Keratinocyte (primary cell): ENCODE data around the gene PCCA. TPM values are rescaled to one million over a fixed set of nuclear protein-coding genes. Genes with fewer than 3 reads are reported as not detected.

Experiments
- DNase-seq: peaks from one replicate; pipeline ENCODE4 v3.0.0-alpha.2; 2011; ENCODE audit warnings: low read depth, missing footprints, low spot score
- FAIRE-seq: peaks from 2 replicates; lab custom pipeline; 2011; peaks lifted over from hg19 to GRCh38; lab: Jason Lieb, UNC
- H2AFZ ChIP-seq: 2 replicates; pipeline ENCODE4 v1.6.0; 2012; ENCODE audit warnings: low read length, control low read depth, inconsistent platforms; ENCODE audit not compliant: control insufficient read depth
- H3K27ac ChIP-seq: 2 replicates; pipeline ENCODE4 v1.5.1; 2011; ENCODE audit warnings: low read length; ENCODE audit not compliant: control insufficient read depth, insufficient read depth
- H3K27me3 ChIP-seq: 3 replicates; pipeline ENCODE4 v1.6.0; 2011; ENCODE audit warnings: low read length; ENCODE audit not compliant: control insufficient read depth, insufficient read depth; ENCODE audit errors: extremely low read depth
- H3K36me3 ChIP-seq, 2 experiments: 2 replicates in 1 of 2; 3 replicates in 1 of 2; pipeline ENCODE4 v1.5.1; 2011; ENCODE audit warnings: low read length in 2 of 2, mild to moderate bottlenecking in 1 of 2; ENCODE audit not compliant: control insufficient read depth in 2 of 2, insufficient read depth in 2 of 2; ENCODE audit errors: extremely low read depth in 1 of 2
- H3K4me1 ChIP-seq: 3 replicates; pipeline ENCODE4 v1.5.1; 2011; ENCODE audit warnings: low read length; ENCODE audit not compliant: control insufficient read depth, insufficient read depth; ENCODE audit errors: extremely low read depth
- H3K4me2 ChIP-seq: 3 replicates; pipeline ENCODE4 v1.6.0; 2011; ENCODE audit warnings: low read depth, low read length; ENCODE audit not compliant: control insufficient read depth, insufficient read depth; ENCODE audit errors: extremely low read depth
- H3K4me3 ChIP-seq, 3 experiments: fragments of 200-600 bp in 1 of 3; sonication (generic) in 1 of 3; 2 replicates in 2 of 3; 3 replicates in 1 of 3; pipeline ENCODE4 v1.5.1; 2011 to 2016; ENCODE audit warnings: low read length in 3 of 3, mild to moderate bottlenecking in 3 of 3, control low read depth in 2 of 3, inconsistent platforms in 1 of 3, low read depth in 1 of 3, mixed read lengths in 1 of 3, mixed run types in 1 of 3, moderate library complexity in 1 of 3; ENCODE audit not compliant: control insufficient read depth in 2 of 3, insufficient read depth in 2 of 3; ENCODE audit errors: extremely low read depth in 1 of 3
- H3K79me2 ChIP-seq: 2 replicates; pipeline ENCODE4 v1.6.0; 2012; ENCODE audit warnings: low read length; ENCODE audit not compliant: control insufficient read depth, insufficient read depth
- H3K9ac ChIP-seq: 3 replicates; pipeline ENCODE4 v1.6.0; 2011; ENCODE audit warnings: low read length; ENCODE audit not compliant: control insufficient read depth, insufficient read depth; ENCODE audit errors: extremely low read depth
- H3K9me1 ChIP-seq: 3 replicates; pipeline ENCODE4 v1.6.0; 2011; ENCODE audit warnings: low read length; ENCODE audit not compliant: control insufficient read depth, insufficient read depth; ENCODE audit errors: extremely low read depth
- H3K9me3 ChIP-seq: 2 replicates; pipeline ENCODE4 v1.5.1; 2012; ENCODE audit warnings: low read depth, low read length; ENCODE audit not compliant: control insufficient read depth
- H4K20me1 ChIP-seq: 3 replicates; pipeline ENCODE4 v1.6.0; 2011; ENCODE audit warnings: low read length; ENCODE audit not compliant: control insufficient read depth, insufficient read depth; ENCODE audit errors: extremely low read depth
- CTCF ChIP-seq, 3 experiments: IDR thresholded peaks in 1 of 3; conservative IDR thresholded peaks in 1 of 3; optimal IDR thresholded peaks in 1 of 3; 2 replicates in 2 of 3; 3 replicates in 1 of 3; pipeline versions ENCODE3 to v1.5.1; 2011; ENCODE audit warnings: low read length in 3 of 3, mild to moderate bottlenecking in 3 of 3, moderate library complexity in 2 of 3, control low read depth in 1 of 3, inconsistent platforms in 1 of 3; ENCODE audit not compliant: insufficient read depth in 2 of 3; ENCODE audit errors: extremely low read depth in 1 of 3
- EZH2 ChIP-seq: IDR thresholded peaks from one replicate; pipeline ENCODE4 v1.6.1; 2012; ENCODE audit warnings: inconsistent platforms, mild to moderate bottlenecking, low read length, moderate library complexity
- dilution Hi-C: fragments of 300-500 bp; cut with MboI; formaldehyde crosslinking; loops from one replicate; pipeline ENCODE4 v1.7.0; 2020; ENCODE audit warnings: low sequenced_read_pairs; ENCODE audit not compliant: extremely low pct_ligation_motif_present
- polyA plus RNA-seq, 5 experiments: library from polyadenylated mRNA; depleted of rRNA in 3 of 5; stranded (reverse) in 3 of 5; stranded (forward) in 1 of 5; unstranded in 1 of 5; fragments of >200 nt; gene quantifications; 1 replicate in 1 of 5; 2 replicates in 3 of 5; 3 replicates in 1 of 5; pipeline versions ENCODE4 v1.2.1 to v1.2.3, GENCODE V29; 2011 to 2012; ENCODE audit warnings: missing spikeins in 2 of 5, low read depth in 1 of 5, low replicate concordance in 1 of 5

PCCA gene
- polyA plus RNA-seq, 1 donor (not counting 4 experiments of a cell fraction or from before 2014, with no cell fraction given), result 8.1 TPM

- Histone ChIP-seq H3K27me3 (no peaks in the 10 kb centered on the region), H3K9me1 (no peaks in the 10 kb centered on the region), H3K27ac (no peak overlapping the region), H3K9me3 (no peaks in the 10 kb centered on the region), H3K4me3 (no peak overlapping the region), H3K4me2 (no peak overlapping the region), H3K36me3 (no peaks in the 10 kb centered on the region), H4K20me1 (no peaks in the 10 kb centered on the region), H3K79me2 (no peaks in the 10 kb centered on the region), H3K9ac (no peak overlapping the region), H3K4me1 (no peaks in the 10 kb centered on the region), H2AFZ (no peak overlapping the region)
- FAIRE-seq (no peak), DNase-seq (no peak)
- dilution Hi-C loops, result no loop called here
- no peak for TF ChIP-seq CTCF (optimal IDR thresholded peaks at IDR 0.05 in 1 of 3, IDR thresholded peaks at IDR 0.05 in 1 of 3, conservative IDR thresholded peaks at IDR 0.05 in 1 of 3; ENCODE audit: extremely low read depth in 1 of 3, insufficient read depth in 2 of 3, low read length in 3 of 3)
- TF ChIP-seq EZH2, result no peak
Measured at GRCh38 chr13:100447831-100448230, 358.9 kb downstream of the PCCA start.

GRCh38 chr13:100451923-100452322 is 363.0 kb downstream of the PCCA start:
- H3K27me3 ChIP-seq, result no peaks in the 10 kb centered on the region
- no peak overlapping the region for H3K9ac ChIP-seq
- H2AFZ ChIP-seq, result no peak overlapping the region
- no peaks in the 10 kb centered on the region for H3K9me1 ChIP-seq
- no peaks in the 10 kb centered on the region for H3K79me2 ChIP-seq
- no peaks in the 10 kb centered on the region for H3K9me3 ChIP-seq
- H3K4me3 ChIP-seq, result no peak overlapping the region
- DNase-seq (no peak), FAIRE-seq (no peak)
- no peak overlapping the region for H3K27ac ChIP-seq
- no peak for TF ChIP-seq CTCF (optimal IDR thresholded peaks at IDR 0.05 in 1 of 3, IDR thresholded peaks at IDR 0.05 in 1 of 3, conservative IDR thresholded peaks at IDR 0.05 in 1 of 3; ENCODE audit: extremely low read depth in 1 of 3, insufficient read depth in 2 of 3, low read length in 3 of 3)
- no peak for TF ChIP-seq EZH2
- H3K4me2 ChIP-seq, result no peak overlapping the region
- peaks cover 6% of the 10 kb centered on the region for H3K4me1 ChIP-seq
- H3K36me3 ChIP-seq, result no peaks in the 10 kb centered on the region
- no peaks in the 10 kb centered on the region for H4K20me1 ChIP-seq
- dilution Hi-C loops, result no loop called here
